Kidney epithelial cell (primary cell): Measurements from ENCODE around the gene TENT4A. TPM values are rescaled to one million over a fixed set of nuclear protein-coding genes. Genes with fewer than 3 reads are reported as not detected.

Experiments
- DNase-seq: peaks from one replicate; pipeline ENCODE4 v3.0.0-alpha.2; 2010; ENCODE audit warnings: low read depth
- H3K27me3 ChIP-seq: 2 replicates; pipeline ENCODE4 v1.6.0; 2011; ENCODE audit warnings: low read length; ENCODE audit not compliant: control insufficient read depth, insufficient read depth
- H3K36me3 ChIP-seq: 2 replicates; pipeline ENCODE4 v1.5.1; 2011; ENCODE audit warnings: low read length; ENCODE audit not compliant: control insufficient read depth, insufficient read depth
- H3K4me3 ChIP-seq: 2 replicates; pipeline ENCODE4 v1.5.1; 2011; ENCODE audit warnings: low read depth, mild to moderate bottlenecking, control low read depth, low read length
- CTCF ChIP-seq: IDR thresholded peaks from 2 replicates; pipeline ENCODE4 v1.5.1; 2011; ENCODE audit warnings: mild to moderate bottlenecking, moderate library complexity, low read length, control low read depth, inconsistent platforms; ENCODE audit not compliant: insufficient read depth, poor library complexity, severe bottlenecking
- total RNA-seq: library from RNA; depleted of rRNA; stranded (reverse); fragments of >200 nt; gene quantifications from 2 replicates; pipeline ENCODE4 v1.2.3, GENCODE V29; 2015

The TENT4A gene
- total RNA-seq, 1 donor from 2014 or later: 12.0 TPM

GRCh38 chr5:6719896-6720560 lies 6.8 kb downstream of the TENT4A start:
- no peak for TF ChIP-seq CTCF
- Histone ChIP-seq H3K36me3 (no peaks in the 10 kb centered on the region), H3K4me3 (no peak overlapping the region), H3K27me3 (no peaks in the 10 kb centered on the region)
- DNase-seq: no peak

GRCh38 chr5:6720561-6720921 lies 7.3 kb downstream of the TENT4A start:
- Histone ChIP-seq H3K27me3 (no peaks in the 10 kb centered on the region), H3K36me3 (no peaks in the 10 kb centered on the region), H3K4me3 (no peak overlapping the region)
- no peak for TF ChIP-seq CTCF
- DNase-seq: no peak

DNA sequence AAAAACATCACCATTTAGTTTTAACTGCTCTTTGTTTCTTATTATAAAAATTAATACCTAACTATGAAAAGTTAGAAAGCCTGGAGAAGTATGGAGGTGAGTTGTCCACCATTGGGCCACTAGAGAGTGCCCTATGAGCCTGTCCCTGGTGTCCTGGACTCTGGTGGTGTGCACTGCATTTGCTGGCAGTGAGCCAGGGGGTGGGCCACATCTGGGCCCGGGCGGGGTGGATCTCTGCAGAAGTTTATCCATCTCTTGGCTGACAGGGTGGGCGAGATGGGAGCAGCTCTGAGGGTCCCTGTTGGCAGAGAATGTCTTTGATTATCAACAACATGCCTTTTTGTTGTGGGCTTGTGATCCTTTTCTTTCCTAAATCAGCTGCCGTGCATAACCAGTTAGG lies 8.2 kb downstream of the TENT4A start:
- no peak for TF ChIP-seq CTCF
- DNase-seq: no peak
- Histone ChIP-seq H3K4me3 (no peak overlapping the region), H3K27me3 (no peaks in the 10 kb centered on the region), H3K36me3 (no peaks in the 10 kb centered on the region)

DNA sequence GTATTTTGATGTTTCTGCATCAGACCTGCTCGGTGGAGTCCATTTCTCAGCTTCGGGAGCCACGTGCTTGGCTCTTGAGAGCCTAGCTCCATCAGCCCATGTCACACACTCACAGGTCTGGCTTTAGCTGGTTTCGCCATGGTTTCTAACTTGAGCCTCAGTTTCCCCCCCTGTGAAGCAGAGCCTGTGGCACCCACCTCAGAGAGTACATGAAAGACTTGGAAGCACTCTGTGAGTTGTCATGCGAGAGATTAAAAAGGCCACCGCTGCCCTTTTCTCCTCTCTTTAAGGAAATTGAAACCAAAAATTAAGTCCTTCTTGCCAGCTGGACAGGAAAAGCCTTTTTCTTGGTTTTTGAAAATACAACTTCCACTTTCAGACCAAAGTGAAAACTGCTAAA lies 8.8 kb downstream of the TENT4A start:
- no peaks in the 10 kb centered on the region for H3K36me3 ChIP-seq
- no peaks in the 10 kb centered on the region for H3K27me3 ChIP-seq
- TF ChIP-seq CTCF: no peak
- no peak for DNase-seq
- H3K4me3 ChIP-seq: no peak overlapping the region

- TF ChIP-seq CTCF: no peak
- no peak overlapping the region for H3K4me3 ChIP-seq
- no peaks in the 10 kb centered on the region for H3K36me3 ChIP-seq
- no peak for DNase-seq
- no peaks in the 10 kb centered on the region for H3K27me3 ChIP-seq
Measured at GRCh38 chr5:6723122-6723815, 10.0 kb downstream of the TENT4A start.
